Right ventricle myocardium superior (tissue), 1 donor: ENCODE data around the gene AFAP1. TPM values are rescaled to one million over a fixed set of nuclear protein-coding genes. Genes with fewer than 3 reads are reported as not detected.

Source experiments
- ATAC-seq: fragments of 200-7000 bp; cut with Tn5 transposase; one replicate; pipeline ENCODE4 v1.9.1; 2020; ENCODE audit warnings: mild to moderate bottlenecking; ENCODE audit not compliant: poor library complexity
- DNase-seq: peaks from one replicate; pipeline ENCODE4 v3.0.0-alpha.2; 2020
- intact Hi-C: fragments of 100-400 bp; cut with DNase I; formaldehyde crosslinking; loops from one replicate; pipeline ENCODE4 v1.11.2; 2022
- total RNA-seq: library from RNA; stranded (reverse); fragmentation: NEBNext Ultra II Directional; extraction: Animal tissue kit (Norgen Biotek cat#: 25700); gene quantifications from one replicate; pipeline ENCODE4 v1.2.1, GENCODE V29; 2021
- donor health status: DM: no; HTN: yes; CAD: no; lungs with severe emphysema.

The AFAP1 gene
- total RNA-seq, 1 donor from 2014 or later = 6.2 TPM

- intact Hi-C loops = no loop called here
- no peak for DNase-seq
- ATAC-seq = no peak
Measured at GRCh38 chr4:7903791-7904516, 35.7 kb downstream of the AFAP1 start.

- DNase-seq = no peak
- ATAC-seq = no peak
- intact Hi-C loops = no loop called here
Measured at GRCh38 chr4:7902826-7903225, 36.8 kb downstream of the AFAP1 start.

- intact Hi-C loops = no loop called here
- DNase-seq (no peak), ATAC-seq (no peak)
Measured at GRCh38 chr4:7902101-7902553, 37.5 kb downstream of the AFAP1 start.

- no peak for ATAC-seq
- intact Hi-C loops = no loop called here
Measured at GRCh38 chr4:7901311-7901885, 38.3 kb downstream of the AFAP1 start.

DNA sequence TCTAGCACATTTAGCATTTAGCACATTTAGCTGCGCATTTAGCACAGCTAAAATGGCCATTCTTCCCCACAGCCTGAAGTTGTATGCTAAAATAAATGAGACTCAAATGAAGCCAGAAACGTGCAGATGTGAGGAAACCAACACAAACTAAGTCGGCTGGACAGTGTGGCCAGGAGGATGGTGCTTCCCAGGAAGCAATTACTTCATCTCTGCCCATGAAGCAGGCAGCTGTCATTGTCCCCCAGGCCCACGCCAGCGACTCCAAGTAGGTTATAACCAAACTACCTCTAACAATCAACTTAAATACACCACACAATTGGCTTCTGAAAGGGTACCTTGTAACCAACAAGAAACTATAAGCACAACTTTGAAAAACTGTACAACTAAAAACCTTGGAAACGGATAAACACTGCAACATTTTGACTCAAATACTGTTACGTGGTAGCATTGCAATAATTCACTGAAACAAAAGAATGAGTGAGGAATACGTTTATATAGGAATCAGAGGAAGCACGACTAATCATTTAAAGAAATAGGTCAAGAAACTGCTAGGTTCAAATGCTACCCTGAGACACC, 39.2 kb downstream of the AFAP1 start:
- intact Hi-C loops = no loop called here
- DNase-seq (no peak), ATAC-seq (no peak)

More at GRCh38 chr4:7901311-7901885, 38.3 kb downstream of the AFAP1 start:
- DNase-seq = no peak

DNA sequence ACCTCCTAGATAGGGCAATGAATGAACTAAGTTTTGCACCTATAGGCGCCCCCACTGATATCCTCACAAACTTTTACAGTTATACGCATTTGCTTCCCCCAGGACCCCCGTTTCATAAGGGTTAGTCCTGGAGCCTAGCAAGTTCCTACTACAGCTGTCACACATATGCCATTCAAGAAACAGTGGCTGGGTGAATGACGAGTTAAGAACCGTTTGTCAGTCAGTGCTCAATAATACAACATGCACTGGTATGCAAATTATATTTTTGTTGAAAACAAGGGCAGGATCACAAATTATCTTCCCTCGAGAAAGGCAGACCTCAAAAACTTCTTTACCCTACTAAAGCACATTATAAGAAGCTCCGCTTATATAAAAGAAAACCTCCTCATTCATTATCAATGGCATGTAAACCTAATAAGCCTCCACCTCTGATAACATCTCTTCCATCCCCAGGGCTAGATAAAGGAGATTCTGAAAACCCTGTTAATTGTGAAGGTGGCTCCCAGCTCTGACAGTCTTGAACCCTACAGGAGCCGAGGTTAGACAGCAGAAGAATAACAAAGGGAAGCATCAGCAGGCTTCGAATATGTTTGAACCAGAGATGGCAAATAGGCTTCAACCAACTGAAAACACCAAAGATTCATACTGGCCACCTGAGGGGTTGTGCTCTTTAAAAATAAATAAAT, 40.3 kb downstream of the AFAP1 start:
- ATAC-seq (no peak), DNase-seq (no peak)
- intact Hi-C loops = no loop called here

- ATAC-seq (no peak), DNase-seq (no peak)
- intact Hi-C loops = no loop called here
Measured at GRCh38 chr4:7898385-7898784, 41.3 kb downstream of the AFAP1 start.

DNA sequence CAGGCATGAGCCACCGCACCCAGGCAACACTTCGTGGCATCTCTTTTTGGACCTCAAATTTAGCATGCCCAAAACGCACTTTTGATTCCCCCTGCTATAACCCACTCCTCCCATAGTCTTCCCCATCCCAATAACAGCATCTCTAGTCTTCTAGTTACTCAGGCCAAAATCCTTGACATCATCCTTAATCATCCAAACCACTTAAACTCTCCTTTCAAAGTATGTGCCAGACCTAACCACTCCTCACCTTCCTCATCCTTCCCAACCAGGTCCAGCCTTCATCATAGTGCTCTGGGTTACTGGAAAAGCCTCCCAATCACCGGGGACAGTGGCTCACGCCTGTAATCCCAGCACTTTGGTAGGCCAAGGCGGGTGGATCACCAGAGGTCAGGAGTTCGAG, 41.9 kb downstream of the AFAP1 start:
- intact Hi-C loops = no loop called here
- no peak for ATAC-seq

GRCh38 chr4:7894677-7895181, 44.9 kb downstream of the AFAP1 start:
- intact Hi-C loops = no loop called here
- ATAC-seq = no peak
- DNase-seq = no peak

More for the DNA sequence above, 41.9 kb downstream of the AFAP1 start:
- DNase-seq = no peak

DNA sequence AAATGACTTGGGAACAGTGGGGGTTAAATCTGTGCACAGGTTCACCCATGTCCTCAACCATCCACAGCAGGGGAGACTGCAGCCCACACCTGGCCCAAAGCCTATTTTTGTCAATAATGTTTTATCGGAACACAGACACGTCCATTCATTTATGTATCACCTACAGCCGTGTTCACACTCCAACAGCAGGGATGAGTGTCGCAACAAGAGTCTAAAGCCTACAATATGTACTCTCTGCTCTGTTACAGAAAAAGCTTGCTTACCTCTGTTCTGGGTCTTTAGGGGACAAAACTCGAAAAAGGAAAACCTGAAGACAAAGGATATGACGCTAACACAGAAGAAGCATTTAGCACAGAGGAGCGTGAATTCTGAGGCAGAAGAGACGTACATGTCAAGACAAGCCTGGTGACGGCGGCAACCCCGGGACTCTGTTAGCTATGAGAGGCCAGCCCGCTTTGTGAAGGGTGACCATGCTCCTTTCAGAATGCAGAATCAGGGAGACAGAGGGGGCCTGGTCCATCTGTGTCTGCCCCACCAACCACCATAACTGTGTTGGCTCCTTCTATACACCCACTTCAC, 45.5 kb downstream of the AFAP1 start:
- DNase-seq (no peak), ATAC-seq (no peak)
- intact Hi-C loops = no loop called here

- intact Hi-C loops = no loop called here
- DNase-seq (no peak), ATAC-seq (no peak)
Measured at GRCh38 chr4:7893539-7893938, 46.1 kb downstream of the AFAP1 start.

DNA sequence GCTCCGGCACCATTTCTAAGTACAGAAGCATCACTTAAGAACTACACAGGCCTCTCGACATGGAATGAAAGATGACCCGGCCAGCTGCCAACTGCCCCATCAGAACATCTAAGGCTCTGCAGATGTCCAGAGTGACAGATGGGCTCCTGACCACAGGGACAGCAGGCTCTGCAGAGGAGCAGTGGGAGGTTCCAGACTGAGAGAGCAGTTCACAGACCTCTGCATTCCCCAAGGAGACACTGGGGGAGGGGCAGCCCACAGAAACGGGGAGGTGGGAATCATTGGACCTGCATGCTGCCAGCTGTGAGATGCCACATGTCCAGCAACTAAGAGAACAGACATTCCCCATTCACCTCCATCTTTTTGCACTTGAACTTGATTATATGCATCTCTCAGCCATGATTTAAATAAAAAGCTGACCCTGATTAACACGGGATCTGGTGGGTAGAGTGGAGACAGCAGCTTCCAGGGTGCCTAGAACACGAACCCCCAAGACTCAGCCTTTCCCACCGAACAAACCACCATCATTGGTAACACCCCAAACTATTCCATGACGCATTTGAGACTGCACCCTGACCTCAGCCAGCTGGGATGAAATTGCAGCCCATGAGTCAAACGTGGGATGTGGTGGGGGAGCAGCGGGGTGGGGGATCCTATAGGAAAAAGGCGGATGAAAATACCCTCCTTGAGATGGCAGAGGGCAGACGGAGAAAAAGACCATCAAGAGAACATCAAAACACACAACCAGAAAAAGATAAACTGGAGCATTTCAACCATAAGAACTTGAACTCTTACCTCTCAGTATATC, 47.2 kb downstream of the AFAP1 start:
- DNase-seq (peak; percentile 51), ATAC-seq (peak; percentile 29)
- intact Hi-C loops = no loop called here

DNA sequence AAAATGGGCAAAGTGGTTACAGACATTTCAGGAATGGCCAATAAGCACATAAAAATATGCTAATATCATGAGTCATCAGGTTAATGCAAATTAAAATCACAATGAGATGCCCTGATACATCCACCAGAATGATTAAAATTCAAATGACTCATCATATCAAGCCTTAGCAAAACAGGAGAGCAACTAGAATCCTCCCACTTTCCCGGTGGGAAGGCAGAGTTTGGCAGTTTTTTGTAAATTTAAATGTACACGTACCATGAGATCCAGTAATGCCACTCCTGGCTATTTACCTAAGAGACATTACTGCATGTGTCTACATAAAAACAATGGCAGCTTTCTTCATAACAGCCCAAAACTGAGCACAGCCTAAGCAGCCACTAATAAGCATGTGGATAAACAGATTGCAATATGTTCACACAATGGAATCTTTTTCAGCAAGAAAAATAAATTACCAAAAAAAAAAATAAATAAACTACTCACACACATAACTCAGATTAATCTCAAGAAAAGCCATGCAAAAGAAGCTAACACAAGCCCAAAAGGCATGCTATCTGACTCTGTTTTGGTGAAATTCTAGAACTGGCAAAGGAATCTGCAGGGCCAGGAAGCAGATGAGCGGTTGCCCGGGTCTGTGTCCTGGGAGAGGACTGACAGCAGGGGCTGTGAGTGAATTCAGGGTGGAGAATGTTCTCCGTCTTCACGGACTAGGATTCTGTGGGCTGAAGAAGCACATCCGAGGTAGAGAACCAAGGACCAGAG, 48.8 kb downstream of the AFAP1 start:
- no peak for DNase-seq
- ATAC-seq = no peak
- intact Hi-C loops = no loop called here

- DNase-seq (no peak), ATAC-seq (no peak)
- intact Hi-C loops = no loop called here
Measured at GRCh38 chr4:7887436-7887835, 52.2 kb downstream of the AFAP1 start.

DNA sequence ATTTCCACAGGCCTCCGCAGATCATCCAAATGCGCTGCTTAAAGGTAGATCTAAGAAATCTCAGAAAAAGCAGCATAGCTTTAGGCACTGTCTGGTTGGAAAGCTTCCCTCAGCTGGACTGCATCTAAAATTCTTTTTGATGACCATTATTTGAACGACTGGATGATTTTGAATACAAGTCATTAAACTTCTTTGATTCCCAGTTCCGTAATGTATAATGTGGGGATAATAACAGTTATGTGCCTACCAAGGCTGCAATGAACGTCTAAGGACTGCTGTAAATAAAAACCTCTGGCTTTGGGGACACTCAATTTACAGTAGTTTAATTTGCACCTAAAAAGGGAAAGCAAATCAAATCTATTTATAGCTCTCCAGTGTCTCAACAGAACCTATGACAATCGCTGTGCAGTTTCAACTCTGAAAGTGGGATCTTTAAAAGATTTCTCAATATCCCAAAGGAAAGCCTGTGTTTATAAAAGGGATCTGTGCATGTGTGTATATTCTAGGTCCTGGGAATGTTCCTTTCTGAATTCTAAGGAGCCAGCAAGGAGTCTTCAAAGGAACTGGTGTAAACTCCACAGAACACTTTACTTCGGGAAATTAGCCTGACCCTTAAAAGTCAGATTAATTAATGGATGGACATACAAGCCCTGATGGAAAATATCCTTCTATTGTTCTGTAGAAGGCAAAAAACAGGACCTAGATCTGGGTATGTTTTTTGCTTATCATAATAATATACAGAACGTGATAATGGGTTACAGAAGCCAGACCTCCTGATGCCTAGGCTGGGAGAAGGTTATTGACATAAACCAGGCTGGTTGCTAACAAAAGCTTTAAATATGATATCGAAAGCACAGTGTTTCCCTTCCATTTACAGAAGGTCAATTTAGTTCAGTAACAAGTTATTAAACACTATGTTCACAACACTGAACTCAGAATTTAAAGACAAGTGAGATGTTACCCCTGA, 53.4 kb downstream of the AFAP1 start:
- ATAC-seq = no peak
- DNase-seq = no peak
- intact Hi-C loops = no loop called here

DNA sequence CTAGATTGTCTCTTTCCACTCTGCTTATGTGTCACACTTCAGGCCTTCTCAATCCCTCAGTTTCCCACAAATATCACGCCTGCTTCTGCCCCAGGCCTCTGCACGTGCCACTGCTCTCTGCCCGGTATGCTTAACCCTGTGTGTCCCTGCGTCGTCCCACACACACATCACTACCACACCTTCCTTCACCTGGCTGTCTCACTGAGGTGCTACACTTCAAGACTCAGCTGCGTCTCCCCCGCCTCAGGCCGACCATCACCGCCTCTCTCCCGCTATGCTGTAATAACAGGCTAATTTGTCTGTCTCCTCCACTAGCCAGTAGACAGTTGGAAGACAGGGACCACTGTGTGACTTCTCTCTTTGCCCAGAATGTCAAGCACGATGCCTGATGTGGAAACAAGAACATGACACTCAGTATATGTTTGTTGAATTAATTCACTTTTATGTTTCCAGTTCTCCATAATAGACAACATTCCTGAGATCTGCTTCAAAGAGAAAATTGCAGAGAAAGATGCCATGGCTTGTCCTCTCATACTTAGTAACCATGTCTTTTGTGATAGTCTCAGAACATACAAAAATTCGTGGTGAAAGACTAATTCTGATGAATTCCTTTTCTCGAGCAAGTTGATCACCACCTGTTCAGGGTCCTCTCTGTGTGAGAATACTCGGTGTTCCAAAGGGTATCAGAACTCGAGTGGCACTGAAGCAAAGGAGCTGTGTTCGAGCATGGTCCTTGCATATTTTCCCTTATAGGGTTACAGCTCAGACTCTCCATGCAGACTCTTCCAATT, 54.2 kb downstream of the AFAP1 start:
- ATAC-seq (no peak), DNase-seq (no peak)
- intact Hi-C loops = no loop called here
